ENCODE data around the gene AFG3L2. TPM values are rescaled to one million over a fixed set of nuclear protein-coding genes. Genes with fewer than 3 reads are reported as not detected.

The AFG3L2 gene
- total and polyA plus RNA-seq, 2 of the 13 experiments (the other 11 are each of a cell fraction or from before 2014, with no cell fraction given): 28.6 to 86.9 TPM

- TF ChIP-seq GABPB1 (CRISPR knock-in tag; IDR thresholded peaks at IDR 0.05) (no peak), MEIS1 (CRISPR knock-in tag; IDR thresholded peaks at IDR 0.05; ENCODE audit: borderline replicate concordance) (peak; percentile 86; the same call in 1 of the 2 replicates), ZNF629 (CRISPR knock-in tag; conservative IDR thresholded peaks at IDR 0.05) (no peak), ZNF292 (CRISPR knock-in tag; IDR thresholded peaks at IDR 0.05; ENCODE audit: borderline replicate concordance, low read depth) (no peak), SNAPC2 (CRISPR knock-in tag; IDR thresholded peaks at IDR 0.05) (no peak), KDM5A (IDR thresholded peaks at IDR 0.05; ENCODE audit: borderline replicate concordance, low read length) (no peak), SRSF1 (optimal IDR thresholded peaks at IDR 0.05; ENCODE audit: low read depth, low read length) (no peak), SRSF4 (IDR thresholded peaks at IDR 0.05; ENCODE audit: low read depth, low read length, poor library complexity, severe bottlenecking) (no peak), LBX2 (CRISPR knock-in tag; IDR thresholded peaks at IDR 0.05; ENCODE audit: borderline replicate concordance) (no peak), NFYC (CRISPR knock-in tag; IDR thresholded peaks at IDR 0.05) (no peak), NPAS2 (CRISPR knock-in tag; IDR thresholded peaks at IDR 0.05; ENCODE audit: borderline replicate concordance) (no peak), IRF2 (CRISPR knock-in tag; IDR thresholded peaks at IDR 0.05) (no peak), FOXA1 (IDR thresholded peaks at IDR 0.05) (no peak), FOXA1 (CRISPR knock-in tag; IDR thresholded peaks at IDR 0.05) (peak; percentile 82), ZNF512B (CRISPR knock-in tag; IDR thresholded peaks at IDR 0.05; ENCODE audit: borderline replicate concordance) (no peak), SP1 (IDR thresholded peaks at IDR 0.05) (no peak), SP1 (CRISPR knock-in tag; IDR thresholded peaks at IDR 0.05) (no peak), ATF7-NPFF (CRISPR knock-in tag; IDR thresholded peaks at IDR 0.05; ENCODE audit: low read depth) (no peak), ZNF12 (CRISPR knock-in tag; IDR thresholded peaks at IDR 0.05) (no peak), DBP (CRISPR knock-in tag; IDR thresholded peaks at IDR 0.05; ENCODE audit: not compliant biosample characterization) (no peak), NCOA1 (CRISPR knock-in tag; IDR thresholded peaks at IDR 0.05) (no peak), TRIM24 (CRISPR knock-in tag; IDR thresholded peaks at IDR 0.05) (no peak), ZNF33B (CRISPR knock-in tag; IDR thresholded peaks at IDR 0.05) (no peak), ZBTB7B (CRISPR knock-in tag; IDR thresholded peaks at IDR 0.05) (no peak), ZNF333 (CRISPR knock-in tag; IDR thresholded peaks at IDR 0.05; ENCODE audit: borderline replicate concordance) (no peak), CHD2 (IDR thresholded peaks at IDR 0.05; ENCODE audit: low read depth, low read length) (no peak), FOXP1 (IDR thresholded peaks at IDR 0.05) (0 out of 2 replicates have a peak, but pooled peaks have one; percentile 18), FOXP1 (CRISPR knock-in tag; IDR thresholded peaks at IDR 0.05) (0 out of 2 replicates have a peak, but pooled peaks have one; percentile 56), ZNF788 (CRISPR knock-in tag; IDR thresholded peaks at IDR 0.05; ENCODE audit: borderline replicate concordance) (no peak), ZBTB2 (CRISPR knock-in tag; IDR thresholded peaks at IDR 0.05; ENCODE audit: low read depth) (no peak)
Measured at GRCh38 chr18:12336887-12337286, 40.1 kb downstream of the AFG3L2 start (continued).

All from HepG2 (cell line).